ENCODE results near the gene GRM3.

DNA sequence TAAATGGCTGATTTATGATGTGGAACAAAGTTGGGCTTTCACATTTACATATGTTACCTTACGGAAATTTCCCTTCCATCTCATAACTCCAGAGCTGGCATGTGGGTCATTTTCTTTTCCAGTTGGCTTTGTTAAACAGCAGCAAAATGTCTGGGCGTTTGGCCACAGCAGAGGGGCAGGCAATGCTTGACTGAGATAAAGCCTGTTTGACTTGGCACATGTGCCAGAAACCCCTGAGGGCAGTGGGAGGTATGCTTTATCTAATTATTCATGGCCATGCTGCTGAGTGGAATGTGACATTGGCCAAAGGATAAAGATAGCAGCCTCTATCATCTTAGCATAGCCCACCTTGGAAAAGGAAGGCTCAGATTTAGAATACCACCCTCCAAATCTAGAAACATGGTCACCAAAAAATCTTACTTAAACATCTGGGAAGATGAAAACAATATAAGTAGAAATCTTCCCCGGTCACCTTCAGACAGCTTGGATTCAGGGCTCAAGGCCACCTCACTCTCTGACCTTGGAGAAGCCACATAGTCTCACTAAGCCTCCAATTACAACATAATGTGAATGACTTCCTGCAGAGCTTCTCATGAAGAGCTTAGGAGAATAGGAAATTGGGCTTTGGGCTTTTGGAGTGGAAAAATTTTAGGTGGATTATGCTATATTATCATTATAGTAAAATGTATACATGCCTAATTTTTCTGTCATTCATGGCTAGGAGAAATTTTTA is 101.5 kb downstream of the GRM3 start:
- no peak for TF ChIP-seq EZH2phosphoT487 (IDR thresholded peaks at IDR 0.05; ENCODE audit: borderline replicate concordance, low read depth, low read length)
- TF ChIP-seq, protein P1, sequence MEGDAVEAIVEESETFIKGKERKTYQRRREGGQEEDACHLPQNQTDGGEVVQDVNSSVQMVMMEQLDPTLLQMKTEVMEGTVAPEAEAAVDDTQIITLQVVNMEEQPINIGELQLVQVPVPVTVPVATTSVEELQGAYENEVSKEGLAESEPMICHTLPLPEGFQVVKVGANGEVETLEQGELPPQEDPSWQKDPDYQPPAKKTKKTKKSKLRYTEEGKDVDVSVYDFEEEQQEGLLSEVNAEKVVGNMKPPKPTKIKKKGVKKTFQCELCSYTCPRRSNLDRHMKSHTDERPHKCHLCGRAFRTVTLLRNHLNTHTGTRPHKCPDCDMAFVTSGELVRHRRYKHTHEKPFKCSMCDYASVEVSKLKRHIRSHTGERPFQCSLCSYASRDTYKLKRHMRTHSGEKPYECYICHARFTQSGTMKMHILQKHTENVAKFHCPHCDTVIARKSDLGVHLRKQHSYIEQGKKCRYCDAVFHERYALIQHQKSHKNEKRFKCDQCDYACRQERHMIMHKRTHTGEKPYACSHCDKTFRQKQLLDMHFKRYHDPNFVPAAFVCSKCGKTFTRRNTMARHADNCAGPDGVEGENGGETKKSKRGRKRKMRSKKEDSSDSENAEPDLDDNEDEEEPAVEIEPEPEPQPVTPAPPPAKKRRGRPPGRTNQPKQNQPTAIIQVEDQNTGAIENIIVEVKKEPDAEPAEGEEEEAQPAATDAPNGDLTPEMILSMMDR (conservative IDR thresholded peaks at IDR 0.05; ENCODE audit: low read length): no peak

All from OCI-LY7 (cell line).